ENCODE results near the gene RNF212.
"Not testable (repeated sequence)": the region's sequence is repeated elsewhere in the genome, so short reads cannot be mapped to it uniquely, and the experiment has no call there.

The RNF212 gene

GRCh38 chr4:1054696-1055242 lies 58.6 kb downstream of the RNF212 start:
- H3K9ac ChIP-seq (ENCODE audit: low read length); H2BK5ac ChIP-seq (ENCODE audit: low read length); H3K4ac ChIP-seq (ENCODE audit: low read depth, low read length); H3K36me3 ChIP-seq (ENCODE audit: control insufficient read depth, insufficient read depth, low read length); DNase-seq; H3K27ac ChIP-seq (ENCODE audit: low read depth, low read length); H3K56ac ChIP-seq (ENCODE audit: low read length); H3K27me3 ChIP-seq (ENCODE audit: insufficient read depth, low read length, poor library complexity); H3K18ac ChIP-seq (ENCODE audit: low read length); H2BK120ac ChIP-seq (ENCODE audit: low read depth, low read length); H2AK5ac ChIP-seq (ENCODE audit: low read length); H3K4me3 ChIP-seq (ENCODE audit: low read length); H2BK15ac ChIP-seq (replicated peaks; ENCODE audit: low read depth); H4K8ac ChIP-seq (ENCODE audit: low read depth, low read length); H4K5ac ChIP-seq (ENCODE audit: low read length); H3K79me1 ChIP-seq (ENCODE audit: low read length); H3K4me2 ChIP-seq (ENCODE audit: low read length); H3K4me1 ChIP-seq (ENCODE audit: control insufficient read depth, low read depth, low read length); H3K79me2 ChIP-seq (ENCODE audit: control insufficient read depth, insufficient read depth, low read length); H3K23ac ChIP-seq (ENCODE audit: low read length): not testable (repeated sequence)
- no CpG with 5 or more reads among the region's 11 CpGs for whole genome bisulfite sequencing (ENCODE audit: extremely low coverage, insufficient coverage, low lambda C conversion rate)

- H2AK5ac ChIP-seq (ENCODE audit: low read length); H2BK120ac ChIP-seq (ENCODE audit: low read depth, low read length); H3K36me3 ChIP-seq (ENCODE audit: control insufficient read depth, insufficient read depth, low read length); H3K4me2 ChIP-seq (ENCODE audit: low read length); H2BK5ac ChIP-seq (ENCODE audit: low read length); H4K8ac ChIP-seq (ENCODE audit: low read depth, low read length); H3K4me1 ChIP-seq (ENCODE audit: control insufficient read depth, low read depth, low read length); H3K23ac ChIP-seq (ENCODE audit: low read length); H3K9ac ChIP-seq (ENCODE audit: low read length); H3K79me1 ChIP-seq (ENCODE audit: low read length); H3K27ac ChIP-seq (ENCODE audit: low read depth, low read length); H3K18ac ChIP-seq (ENCODE audit: low read length); DNase-seq; H3K27me3 ChIP-seq (ENCODE audit: insufficient read depth, low read length, poor library complexity); H2BK15ac ChIP-seq (replicated peaks; ENCODE audit: low read depth); H3K4ac ChIP-seq (ENCODE audit: low read depth, low read length); H3K4me3 ChIP-seq (ENCODE audit: low read length); H3K56ac ChIP-seq (ENCODE audit: low read length); H4K5ac ChIP-seq (ENCODE audit: low read length); H3K79me2 ChIP-seq (ENCODE audit: control insufficient read depth, insufficient read depth, low read length): not testable (repeated sequence)
- no CpG with 5 or more reads among the region's 7 CpGs for WGBS (ENCODE audit: extremely low coverage, insufficient coverage, low lambda C conversion rate)
Measured at GRCh38 chr4:1053891-1054290, 59.5 kb downstream of the RNF212 start.

GRCh38 chr4:1053080-1053661 lies 60.2 kb downstream of the RNF212 start:
- Histone ChIP-seq H2AK5ac (ENCODE audit: low read length) (no peak overlapping the region), H3K27me3 (ENCODE audit: insufficient read depth, low read length, poor library complexity) (peaks cover 4% of the 10 kb centered on the region), H4K5ac (ENCODE audit: low read length) (no peak overlapping the region), H2BK120ac (ENCODE audit: low read depth, low read length) (no peak overlapping the region), H3K18ac (ENCODE audit: low read length) (no peak overlapping the region), H4K8ac (ENCODE audit: low read depth, low read length) (no peak overlapping the region), H3K4me2 (ENCODE audit: low read length) (no peak overlapping the region), H2BK15ac (replicated peaks; ENCODE audit: low read depth) (no peak overlapping the region), H3K79me1 (ENCODE audit: low read length) (no peaks in the 10 kb centered on the region), H3K4me1 (ENCODE audit: control insufficient read depth, low read depth, low read length) (no peaks in the 10 kb centered on the region), H3K56ac (ENCODE audit: low read length) (no peak overlapping the region), H3K23ac (ENCODE audit: low read length) (no peak overlapping the region), H3K27ac (ENCODE audit: low read depth, low read length) (no peak overlapping the region), H3K4ac (ENCODE audit: low read depth, low read length) (no peak overlapping the region), H3K4me3 (ENCODE audit: low read length) (no peak overlapping the region), H3K36me3 (ENCODE audit: control insufficient read depth, insufficient read depth, low read length) (no peaks in the 10 kb centered on the region), H2BK5ac (ENCODE audit: low read length) (no peak overlapping the region), H3K79me2 (ENCODE audit: control insufficient read depth, insufficient read depth, low read length) (no peaks in the 10 kb centered on the region), H3K9ac (ENCODE audit: low read length) (no peak overlapping the region)
- no CpG with 5 or more reads among the region's 24 CpGs for WGBS (ENCODE audit: extremely low coverage, insufficient coverage, low lambda C conversion rate)
- DNase-seq, result no peak

- H3K36me3 ChIP-seq (ENCODE audit: control insufficient read depth, insufficient read depth, low read length), result no peaks in the 10 kb centered on the region
Measured at GRCh38 chr4:1052231-1052671, 61.1 kb downstream of the RNF212 start.

GRCh38 chr4:1051472-1051871 lies 61.9 kb downstream of the RNF212 start:
- Histone ChIP-seq H4K8ac (ENCODE audit: low read depth, low read length) (no peak overlapping the region), H3K27ac (ENCODE audit: low read depth, low read length) (no peak overlapping the region), H3K36me3 (ENCODE audit: control insufficient read depth, insufficient read depth, low read length) (no peaks in the 10 kb centered on the region), H3K4me1 (ENCODE audit: control insufficient read depth, low read depth, low read length) (no peaks in the 10 kb centered on the region), H3K56ac (ENCODE audit: low read length) (no peak overlapping the region), H2BK5ac (ENCODE audit: low read length) (no peak overlapping the region), H3K4me3 (ENCODE audit: low read length) (no peak overlapping the region), H3K9ac (ENCODE audit: low read length) (no peak overlapping the region), H3K79me1 (ENCODE audit: low read length) (no peaks in the 10 kb centered on the region), H2BK120ac (ENCODE audit: low read depth, low read length) (no peak overlapping the region), H3K79me2 (ENCODE audit: control insufficient read depth, insufficient read depth, low read length) (no peaks in the 10 kb centered on the region), H3K23ac (ENCODE audit: low read length) (no peak overlapping the region), H4K5ac (ENCODE audit: low read length) (no peak overlapping the region), H3K18ac (ENCODE audit: low read length) (no peak overlapping the region), H2AK5ac (ENCODE audit: low read length) (no peak overlapping the region), H3K27me3 (ENCODE audit: insufficient read depth, low read length, poor library complexity) (peaks cover 4% of the 10 kb centered on the region), H3K4ac (ENCODE audit: low read depth, low read length) (no peak overlapping the region), H3K4me2 (ENCODE audit: low read length) (no peak overlapping the region), H2BK15ac (replicated peaks; ENCODE audit: low read depth) (no peak overlapping the region)
- DNase-seq, result no peak
- no CpG with 5 or more reads among the region's 9 CpGs for WGBS (ENCODE audit: extremely low coverage, insufficient coverage, low lambda C conversion rate)

More at GRCh38 chr4:1052231-1052671, 61.1 kb downstream of the RNF212 start:
- Histone ChIP-seq H4K8ac (ENCODE audit: low read depth, low read length) (no peak overlapping the region), H3K4ac (ENCODE audit: low read depth, low read length) (no peak overlapping the region), H2BK15ac (replicated peaks; ENCODE audit: low read depth) (no peak overlapping the region), H4K5ac (ENCODE audit: low read length) (no peak overlapping the region), H3K27ac (ENCODE audit: low read depth, low read length) (no peak overlapping the region), H2BK120ac (ENCODE audit: low read depth, low read length) (no peak overlapping the region), H2AK5ac (ENCODE audit: low read length) (no peak overlapping the region), H3K79me1 (ENCODE audit: low read length) (no peaks in the 10 kb centered on the region), H3K56ac (ENCODE audit: low read length) (no peak overlapping the region), H3K4me1 (ENCODE audit: control insufficient read depth, low read depth, low read length) (no peaks in the 10 kb centered on the region), H3K9ac (ENCODE audit: low read length) (no peak overlapping the region), H3K4me2 (ENCODE audit: low read length) (no peak overlapping the region), H3K4me3 (ENCODE audit: low read length) (no peak overlapping the region), H3K23ac (ENCODE audit: low read length) (no peak overlapping the region), H3K27me3 (ENCODE audit: insufficient read depth, low read length, poor library complexity) (peaks cover 4% of the 10 kb centered on the region), H2BK5ac (ENCODE audit: low read length) (no peak overlapping the region), H3K18ac (ENCODE audit: low read length) (no peak overlapping the region), H3K79me2 (ENCODE audit: control insufficient read depth, insufficient read depth, low read length) (no peaks in the 10 kb centered on the region)
- WGBS (ENCODE audit: extremely low coverage, insufficient coverage, low lambda C conversion rate), result no CpG with 5 or more reads among the region's 15 CpGs
- no peak for DNase-seq

All from mesendoderm (in vitro differentiated cells).